Measurements from ENCODE around the gene RPL13A.

Gene RPL13A

GRCh38 chr19:49486710-49487276 is 615 bp upstream of the RPL13A start:
- no peak for DNase-seq

- DNase-seq = no peak
Measured at GRCh38 chr19:49488046-49488862, 846 bp downstream of the RPL13A start.

- DNase-seq = no peak
Measured at GRCh38 chr19:49488863-49489537, 1.6 kb downstream of the RPL13A start.

- no peak for DNase-seq
Measured at GRCh38 chr19:49489601-49490167, 2.3 kb downstream of the RPL13A start.

- no peak for DNase-seq
Measured at GRCh38 chr19:49490287-49491029, 3.0 kb downstream of the RPL13A start.

GRCh38 chr19:49491030-49491803 is 3.8 kb downstream of the RPL13A start:
- no peak for DNase-seq

- DNase-seq = no peak
Measured at GRCh38 chr19:49491804-49492572, 4.6 kb downstream of the RPL13A start.

GRCh38 chr19:49492573-49493405 is 5.4 kb downstream of the RPL13A start:
- no peak for DNase-seq

- DNase-seq = no peak
Measured at GRCh38 chr19:49496574-49497008, 9.2 kb downstream of the RPL13A start.

GRCh38 chr19:49497047-49497788 is 9.8 kb downstream of the RPL13A start:
- DNase-seq = peak; percentile 63

- DNase-seq = no peak
Measured at GRCh38 chr19:49497789-49498103, 10.3 kb downstream of the RPL13A start.

GRCh38 chr19:49498475-49498874 is 11.1 kb downstream of the RPL13A start:
- no peak for DNase-seq

- DNase-seq = no peak
Measured at GRCh38 chr19:49499030-49499670, 11.7 kb downstream of the RPL13A start.

GRCh38 chr19:49502866-49503581 is 15.6 kb downstream of the RPL13A start:
- DNase-seq = peak; percentile 47

GRCh38 chr19:49503582-49503962 is 16.2 kb downstream of the RPL13A start:
- DNase-seq = no peak

- DNase-seq = peak; percentile 68
Measured at GRCh38 chr19:49506575-49507105, 19.2 kb downstream of the RPL13A start.

- no peak for DNase-seq
Measured at GRCh38 chr19:49507803-49508494, 20.5 kb downstream of the RPL13A start.
